GM19395 (cell line): Measurements from ENCODE around the gene AGBL4.
"Not testable (repeated sequence)": the region's sequence is repeated elsewhere in the genome, so short reads cannot be mapped to it uniquely, and the experiment has no call there.

Experiments used
- ATAC-seq: cut with Tn5 transposase; IDR thresholded peaks from one replicate; pipeline ENCODE4 v1.9.1; 2021; ENCODE audit warnings: mild to moderate bottlenecking, moderate library complexity; ENCODE audit not compliant: unreplicated experiment

Gene AGBL4

DNA sequence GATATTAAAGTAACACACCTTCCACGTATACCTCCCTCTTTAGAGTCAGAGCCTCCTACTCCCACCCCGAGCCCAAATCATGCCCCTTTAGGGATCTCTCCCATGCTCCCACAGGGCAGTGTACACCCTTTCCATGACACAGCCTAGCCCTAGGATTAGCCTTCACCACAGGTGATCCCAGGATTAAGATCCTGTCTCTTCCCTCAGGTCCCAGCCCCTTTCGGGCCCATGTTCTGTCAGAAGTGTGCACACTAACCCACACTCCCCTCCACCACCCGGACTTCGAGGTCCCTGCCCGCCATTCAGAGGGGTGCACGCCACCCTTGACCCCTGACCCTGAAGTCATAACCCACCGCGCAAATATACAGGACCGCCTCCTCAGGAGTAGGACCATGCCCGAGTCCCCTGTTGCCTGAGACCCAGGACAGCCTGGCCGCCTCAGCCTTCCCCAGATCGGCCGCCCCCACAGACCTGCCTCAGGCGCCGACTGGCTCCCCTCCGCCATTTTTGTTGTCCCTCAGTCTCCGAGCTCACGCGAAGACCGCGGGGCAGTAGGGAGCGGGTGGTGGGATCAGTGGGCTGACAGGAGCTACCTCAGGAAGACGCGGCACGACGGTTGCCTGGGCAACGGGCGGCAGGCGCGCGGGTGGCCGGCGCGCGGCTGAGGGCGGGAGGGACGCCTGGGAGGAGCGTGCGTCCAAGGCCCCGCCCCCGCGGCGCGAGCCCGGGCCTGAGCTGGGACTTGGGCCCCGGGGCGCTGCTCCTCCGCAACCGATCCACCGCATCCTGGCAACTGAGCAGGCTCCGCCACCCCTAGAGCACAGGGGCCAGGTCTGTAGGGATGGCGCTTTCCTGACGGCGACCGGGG, at the start of gene AGBL4:
TSS of gene AGBL4 (minus strand) at position 663 of the 868 bp plus-strand sequence.
- ATAC-seq = no peak

- ATAC-seq = no peak
Observed at GRCh38 chr1:50066806-50067205, 43.1 kb upstream of the AGBL4 start.

DNA sequence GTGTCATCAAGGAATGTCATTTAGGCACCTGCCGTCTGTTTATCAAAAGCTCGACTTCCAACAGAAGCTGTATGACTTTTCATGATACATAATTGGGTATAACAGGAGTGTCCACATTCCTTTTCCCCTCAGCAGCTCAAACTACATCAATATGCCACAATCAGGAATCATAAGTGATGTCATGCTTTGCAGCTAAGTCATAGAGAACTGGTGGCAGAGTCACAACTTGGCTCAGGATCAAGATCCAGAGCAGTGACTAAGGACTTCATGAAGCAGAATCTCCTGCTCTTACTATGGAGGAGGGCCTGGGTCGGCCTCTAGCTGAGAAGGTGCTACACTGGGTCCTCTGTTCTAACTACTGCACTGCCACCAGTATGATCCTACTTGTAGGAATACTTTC, 36.5 kb upstream of the AGBL4 start:
- ATAC-seq = no peak

- no peak for ATAC-seq
Observed at GRCh38 chr1:50048791-50049190, 25.0 kb upstream of the AGBL4 start.

DNA sequence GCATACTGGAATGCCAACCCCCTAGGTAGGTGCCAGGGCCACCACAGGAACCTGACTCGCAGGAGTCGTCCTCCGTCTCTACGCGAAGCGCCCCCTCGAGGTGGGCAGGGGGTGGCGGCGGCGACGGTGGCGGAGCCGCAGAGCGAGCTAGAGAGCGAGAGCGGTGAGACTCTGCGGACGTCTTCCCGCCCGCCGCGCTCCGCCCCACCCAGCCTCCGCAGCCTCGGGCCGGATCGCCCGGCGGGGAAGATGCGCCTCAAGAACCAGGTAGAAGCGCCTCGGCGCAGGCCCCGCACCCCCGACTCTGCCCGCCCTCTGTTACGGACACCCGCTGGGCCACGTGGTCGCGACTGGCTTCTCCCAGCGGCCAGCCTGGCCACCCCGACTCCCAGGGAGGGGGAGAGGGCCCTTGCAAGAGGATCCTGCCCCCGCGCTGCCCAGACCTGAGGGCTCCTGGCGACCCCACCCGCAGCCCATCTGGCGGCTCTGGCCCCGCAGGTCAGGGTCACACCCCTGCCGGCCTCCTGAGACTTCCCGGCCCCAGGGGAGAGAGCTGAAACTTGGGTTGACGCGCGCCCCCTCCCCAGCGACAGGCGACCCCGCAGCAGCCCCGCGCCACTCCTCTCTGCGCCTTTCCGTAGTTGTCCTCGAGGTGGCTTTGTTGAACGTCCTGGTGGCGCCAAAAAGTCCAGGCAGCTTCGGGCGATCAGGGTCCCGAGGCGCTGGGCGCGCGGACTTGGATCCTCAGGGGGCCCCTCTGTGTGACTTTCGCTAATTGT, 24.4 kb upstream of the AGBL4 start:
- ATAC-seq = no peak

GRCh38 chr1:50038237-50038809, 14.6 kb upstream of the AGBL4 start:
- ATAC-seq = no peak

DNA sequence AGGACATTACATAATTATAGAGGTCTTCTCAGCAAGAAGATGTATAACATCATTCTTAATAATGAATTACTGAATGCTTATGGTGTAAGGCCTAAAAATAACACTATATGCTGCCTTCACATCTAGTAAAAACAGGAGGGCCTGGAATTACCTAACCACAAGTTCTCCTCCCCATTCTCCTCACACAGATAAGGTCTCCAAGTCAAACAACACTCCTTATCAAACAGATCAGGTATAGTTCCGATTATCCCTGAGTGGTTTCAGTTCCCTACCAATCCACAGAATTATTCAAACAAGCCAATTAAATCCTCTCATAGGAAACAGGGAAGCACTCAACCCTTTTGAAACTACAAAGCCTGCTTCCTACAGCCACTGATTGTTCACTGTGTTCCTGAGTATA, 4.0 kb upstream of the AGBL4 start:
- ATAC-seq = no peak

GRCh38 chr1:49995734-49996133, 28.0 kb downstream of the AGBL4 start:
- ATAC-seq = no peak

DNA sequence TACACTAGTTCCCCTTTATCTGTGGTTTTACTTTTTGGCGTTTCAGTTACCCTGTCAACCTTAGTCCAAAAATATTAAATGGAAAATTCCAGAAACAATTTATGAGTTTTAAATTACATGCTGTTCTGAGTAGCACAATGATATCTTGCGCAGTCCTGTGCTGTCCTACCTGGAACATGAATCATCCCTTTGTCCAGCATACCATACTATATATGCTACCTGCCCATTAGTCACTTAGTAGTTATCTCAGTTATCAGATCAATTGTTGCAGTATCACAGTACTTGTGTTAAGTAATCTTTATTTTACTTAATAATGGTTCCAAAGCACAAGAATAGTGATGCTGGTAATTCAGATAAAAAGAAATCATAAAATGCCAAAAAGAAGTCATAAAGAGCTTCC, 52.7 kb downstream of the AGBL4 start:
- ATAC-seq = no peak

DNA sequence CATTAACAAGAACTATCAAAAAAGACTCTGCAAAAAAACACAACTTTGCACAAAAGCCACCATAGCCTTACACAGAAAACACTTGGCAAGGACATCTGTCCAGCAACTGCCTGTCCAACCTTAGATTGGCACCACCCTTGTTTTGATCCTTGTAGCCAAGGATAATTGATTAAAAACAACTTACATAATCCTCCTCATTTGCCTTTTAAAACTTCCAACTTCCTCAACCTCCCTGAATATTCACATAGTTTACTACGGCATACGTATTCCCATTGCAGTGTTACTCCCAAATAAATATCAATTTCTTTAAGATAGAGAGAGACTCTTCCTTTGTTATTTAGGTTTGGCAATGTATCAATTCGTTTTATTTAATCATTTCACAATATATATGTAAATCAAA, 72.4 kb downstream of the AGBL4 start:
- no peak for ATAC-seq

- ATAC-seq = not testable (repeated sequence)
Observed at GRCh38 chr1:49915301-49915700, 108.5 kb downstream of the AGBL4 start.

DNA sequence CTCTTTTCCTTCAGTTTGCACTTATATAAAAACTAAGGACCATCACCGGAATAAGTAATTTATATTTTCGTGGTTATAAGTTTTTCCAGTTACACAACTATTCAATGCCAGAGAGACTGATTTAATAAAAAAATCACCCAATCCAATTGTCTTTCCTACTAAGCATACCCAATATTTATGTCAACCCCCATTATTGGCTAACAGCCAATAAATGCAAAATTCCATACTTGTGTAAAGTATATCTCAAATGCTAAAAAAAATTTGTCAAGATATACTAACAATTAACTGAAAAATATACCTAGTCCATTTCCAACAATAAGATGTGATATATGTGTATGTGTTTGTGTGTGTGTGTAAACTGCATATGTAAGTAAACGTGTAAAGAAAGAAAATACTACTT, 117.4 kb downstream of the AGBL4 start:
- ATAC-seq = no peak

GRCh38 chr1:49864581-49864980, 159.2 kb downstream of the AGBL4 start:
- no peak for ATAC-seq

- no peak for ATAC-seq
Observed at GRCh38 chr1:49854741-49855140, 169.0 kb downstream of the AGBL4 start.

- no peak for ATAC-seq
Observed at GRCh38 chr1:49842596-49842995, 181.2 kb downstream of the AGBL4 start.

- no peak for ATAC-seq
Observed at GRCh38 chr1:49841767-49842166, 182.0 kb downstream of the AGBL4 start.

DNA sequence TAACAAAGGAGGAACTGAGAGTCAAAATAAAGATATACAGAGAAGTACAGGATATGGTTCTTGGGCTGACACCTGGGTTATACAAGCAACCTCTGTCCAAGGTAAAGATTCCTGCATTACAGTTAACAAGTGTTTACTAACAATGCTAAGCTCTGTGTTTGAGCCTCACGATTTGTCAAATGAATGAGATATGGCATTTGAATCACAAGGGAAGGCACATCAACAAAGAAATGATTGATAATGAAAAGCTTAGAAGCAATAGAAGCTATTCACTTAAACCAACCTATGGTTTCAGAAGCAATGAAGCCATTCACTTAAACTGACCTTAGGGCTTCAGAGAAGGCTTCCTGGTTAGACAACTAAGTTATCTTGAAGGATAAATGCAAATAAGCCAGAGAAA, 199.5 kb downstream of the AGBL4 start:
- ATAC-seq = no peak

GRCh38 chr1:49817681-49818080, 206.1 kb downstream of the AGBL4 start:
- ATAC-seq = no peak

DNA sequence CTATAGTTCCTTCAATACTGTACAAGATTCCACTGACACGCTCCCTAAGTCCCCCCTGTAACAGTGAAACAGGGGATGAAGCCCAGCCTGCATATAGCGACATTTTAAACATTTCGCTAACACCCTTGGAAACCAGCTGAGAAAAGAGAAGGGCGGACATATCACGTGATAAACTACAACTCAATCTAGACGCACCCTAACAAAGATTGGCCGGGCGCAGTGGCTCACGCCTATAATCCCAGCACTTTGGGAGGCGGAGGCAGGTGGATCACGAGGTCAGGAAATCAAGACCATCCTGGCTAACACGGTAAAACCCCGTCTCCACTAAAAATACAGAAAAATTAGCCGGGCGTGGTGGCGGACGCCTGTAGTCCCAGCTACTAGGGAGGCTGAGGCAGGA, 236.7 kb downstream of the AGBL4 start:
- ATAC-seq = not testable (repeated sequence)

DNA sequence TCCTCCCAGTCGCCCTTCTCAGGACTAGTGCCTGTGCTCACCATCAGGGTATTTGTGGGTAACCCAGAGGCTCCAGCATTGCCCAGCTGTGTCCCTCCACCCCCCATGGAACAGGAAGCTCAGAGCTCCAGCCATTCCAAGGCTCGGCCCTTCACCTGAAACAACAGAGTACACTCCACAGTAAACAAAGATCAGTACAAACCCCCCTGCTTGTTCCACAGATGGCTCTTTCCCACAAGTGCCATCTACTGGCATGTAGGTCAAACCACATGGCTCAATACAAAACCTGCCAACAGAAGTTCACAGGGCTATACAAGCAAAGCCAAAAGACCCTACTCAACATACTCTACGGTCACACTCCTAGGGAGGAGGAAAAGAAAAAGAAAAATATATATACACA, 258.7 kb downstream of the AGBL4 start:
- no peak for ATAC-seq

DNA sequence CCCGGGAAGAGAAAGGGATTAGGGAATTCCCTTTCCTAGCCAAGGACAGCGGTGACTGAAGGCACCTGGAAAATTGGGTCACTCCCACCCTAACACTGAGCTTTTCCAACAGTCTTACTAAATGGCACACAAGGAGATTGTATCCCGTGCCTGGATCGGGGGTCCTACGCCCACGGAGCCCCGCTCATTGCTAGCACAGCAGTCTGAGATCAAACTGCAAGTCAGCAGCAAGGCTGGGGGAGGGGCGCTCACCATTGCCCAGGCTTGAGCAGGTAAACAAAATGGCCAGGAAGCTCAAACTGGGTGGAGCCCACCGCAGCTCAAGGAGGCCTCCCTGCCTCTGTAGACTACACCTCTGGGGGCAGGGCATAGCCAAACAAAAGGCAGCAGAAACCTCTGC, 285.6 kb downstream of the AGBL4 start:
- not testable (repeated sequence) for ATAC-seq

- ATAC-seq = no peak
Observed at GRCh38 chr1:49728377-49728776, 295.4 kb downstream of the AGBL4 start.
